Esophagus muscularis mucosa (tissue), 3 donors: ENCODE results near the gene ARHGAP24.

Experiments
- EP300 ChIP-seq: sonication (generic); formaldehyde crosslinking; IDR thresholded peaks from one replicate; pipeline ENCODE4 v1.6.1; 2017; ENCODE audit warnings: antibody characterized with exemption
- POLR2AphosphoS5 ChIP-seq, 2 donors: sonication (generic); formaldehyde crosslinking; IDR thresholded peaks; one replicate each; pipeline ENCODE4 v1.6.1; 2017; ENCODE audit warnings: antibody characterized with exemption in 2 of 2

GRCh38 chr4:85713005-85713404 lies 238.1 kb downstream of the ARHGAP24 start:
- TF ChIP-seq POLR2AphosphoS5 (IDR thresholded peaks at IDR 0.05) (no peak), EP300 (no peak)
